Astrocyte of the spinal cord (primary cell): ENCODE results near the gene DNAH8.
A peak's percentile ranks its signal among the peaks of the same experiment; 100 is the strongest.

Experiments used
- DNase-seq: peaks from one replicate; pipeline ENCODE4 v3.0.0; 2011; ENCODE audit warnings: low read depth, low spot score
- H3K4me3 ChIP-seq: 2 replicates; pipeline ENCODE4 v1.5.1; 2011; ENCODE audit warnings: low read depth, mild to moderate bottlenecking, low read length, moderate library complexity
- CTCF ChIP-seq: IDR thresholded peaks from 2 replicates; pipeline ENCODE4 v1.5.1; 2012; ENCODE audit warnings: low read depth, mild to moderate bottlenecking, low read length, inconsistent platforms
- in situ Hi-C: cut with HindIII; loops from 2 replicates; pipeline ENCODE4 v1.10.0; 2017; ENCODE audit warnings: low sequenced_read_pairs

The DNAH8 gene

GRCh38 chr6:38776515-38776914 is 61.4 kb downstream of the DNAH8 start:
- no peak for TF ChIP-seq CTCF
- DNase-seq, result peak; percentile 29
- H3K4me3 ChIP-seq, result no peak overlapping the region
- in situ Hi-C loops, result no loop called here

DNA sequence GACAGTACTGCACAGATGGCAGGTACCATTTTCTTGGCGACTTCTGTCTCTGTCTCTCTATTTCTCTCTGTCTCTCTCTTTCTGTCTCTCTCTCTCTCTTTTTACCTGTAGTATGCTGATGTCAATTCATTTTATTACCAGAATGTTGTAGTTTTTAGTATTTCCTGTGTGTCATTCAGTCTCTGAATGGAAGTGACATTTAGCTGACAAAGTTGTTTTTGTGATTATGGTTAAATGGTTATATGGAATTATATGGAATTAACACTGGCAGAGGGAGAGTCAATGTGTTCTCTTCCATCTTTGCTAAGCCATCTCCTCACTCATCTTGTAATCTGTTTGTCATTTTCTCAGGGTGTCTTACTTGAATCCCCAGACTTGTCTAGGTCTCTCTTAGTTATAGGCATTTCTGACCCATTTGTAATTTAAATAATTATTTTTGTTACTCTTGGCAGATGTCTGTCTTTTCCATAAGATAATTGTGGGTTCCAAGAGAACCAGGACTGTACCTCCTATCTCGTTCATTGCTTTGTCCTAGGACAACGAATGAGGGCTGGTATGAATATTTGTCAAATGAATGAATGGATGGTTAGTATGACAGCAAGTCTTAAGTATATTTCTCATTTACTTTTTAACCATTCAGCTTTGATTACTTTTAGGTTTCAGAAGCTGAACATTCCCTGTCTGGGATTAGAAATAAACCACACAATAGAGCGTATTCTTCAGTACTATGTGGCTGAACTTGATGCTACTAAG is 64.4 kb downstream of the DNAH8 start:
- in situ Hi-C loops, result no loop called here
- H3K4me3 ChIP-seq, result no peak overlapping the region
- DNase-seq, result no peak
- no peak for TF ChIP-seq CTCF

DNA sequence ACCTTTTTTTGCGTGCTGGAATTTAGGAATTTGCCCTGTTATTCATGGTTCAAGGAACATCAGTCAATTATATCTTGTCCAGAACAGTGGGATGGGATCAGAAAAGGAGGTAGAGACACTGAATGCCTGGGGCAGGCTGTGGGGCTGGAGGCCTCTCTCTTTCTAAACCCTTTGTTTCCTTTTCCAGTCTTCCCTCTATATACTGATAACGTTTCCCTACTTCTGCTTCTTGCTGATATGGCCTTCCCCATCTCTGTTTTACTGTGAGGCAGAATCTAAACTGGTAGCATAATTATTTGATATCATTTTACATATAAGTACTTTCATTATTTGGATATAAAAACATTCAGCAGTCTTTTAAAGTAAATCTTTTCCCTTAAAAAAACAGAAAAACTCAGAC is 67.5 kb downstream of the DNAH8 start:
- H3K4me3 ChIP-seq, result no peak overlapping the region
- in situ Hi-C loops, result no loop called here
- TF ChIP-seq CTCF, result no peak
- no peak for DNase-seq

DNA sequence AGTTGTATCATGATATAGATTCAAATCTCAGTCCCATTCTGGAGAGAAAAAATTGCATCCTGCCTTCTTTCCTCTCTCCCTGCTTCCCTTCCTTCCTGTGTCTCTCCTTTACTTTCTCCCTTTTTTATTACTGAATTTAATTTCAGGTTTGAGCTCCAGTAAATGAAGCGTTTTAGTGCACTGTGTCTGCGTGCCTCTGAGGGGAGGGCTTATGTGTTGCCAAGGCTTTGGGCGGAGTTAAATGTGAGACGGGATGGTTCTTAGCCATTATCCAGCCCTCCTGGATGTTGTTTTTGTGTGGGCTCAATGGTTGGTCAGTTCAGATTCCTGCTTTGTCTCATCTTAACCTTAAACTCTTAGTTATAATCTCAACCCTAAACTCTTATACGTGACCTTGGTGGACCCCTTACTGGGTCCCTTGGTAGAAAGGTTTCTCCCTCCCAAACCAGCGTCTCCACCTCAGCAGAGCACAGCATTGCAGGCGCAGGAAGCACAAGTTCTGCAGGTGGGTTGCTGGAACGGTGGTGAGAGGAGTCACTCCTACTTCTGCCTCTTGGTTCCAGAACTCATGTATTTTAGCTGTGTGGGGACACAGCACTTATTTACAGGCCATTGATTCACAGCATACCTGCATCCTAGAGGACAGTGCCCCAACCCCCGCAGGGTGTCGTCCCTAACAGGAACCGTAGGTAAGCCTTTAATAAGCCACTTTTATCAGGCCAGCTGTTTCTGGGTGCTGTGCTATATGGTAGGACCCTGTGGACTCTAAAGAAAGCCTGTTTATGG is 68.5 kb downstream of the DNAH8 start:
- in situ Hi-C loops, result no loop called here
- no peak for DNase-seq
- TF ChIP-seq CTCF, result no peak

DNA sequence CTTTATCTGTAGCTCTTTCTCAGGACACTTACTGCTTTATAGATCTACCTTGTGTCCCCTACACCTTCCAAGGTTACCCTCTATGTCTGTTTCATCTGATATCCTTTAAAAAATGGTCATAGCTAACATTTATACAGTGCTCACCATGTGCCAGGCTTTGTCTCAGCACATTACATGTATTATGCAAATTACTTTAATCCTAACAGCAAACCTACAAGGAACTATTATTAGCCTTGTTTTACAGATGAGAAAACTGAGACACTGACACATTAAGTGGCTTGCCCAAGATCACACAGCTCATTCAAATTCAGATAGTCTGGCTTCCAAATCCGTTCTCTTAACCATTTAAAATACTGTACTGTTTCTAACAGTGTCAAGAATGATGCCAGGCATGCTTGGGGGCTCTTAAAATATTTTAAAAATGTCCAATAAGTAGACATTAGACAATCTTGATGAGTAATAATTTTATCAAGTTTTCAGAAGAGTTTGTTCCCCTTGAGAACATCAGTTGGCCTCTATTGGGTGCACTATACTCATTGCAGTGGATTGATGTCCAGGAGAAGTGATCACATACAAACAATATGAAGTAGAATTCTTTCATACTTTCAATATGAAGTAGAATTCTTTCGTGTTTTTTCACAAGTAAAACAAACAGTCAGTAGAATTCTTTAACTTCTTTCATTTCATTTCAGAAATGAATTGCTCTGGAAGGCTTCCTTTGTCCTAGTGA is 69.6 kb downstream of the DNAH8 start:
- TF ChIP-seq CTCF, result no peak
- no peak overlapping the region for H3K4me3 ChIP-seq
- peak; percentile 28 for DNase-seq
- in situ Hi-C loops, result no loop called here

More for the DNA sequence above, 68.5 kb downstream of the DNAH8 start:
- no peak overlapping the region for H3K4me3 ChIP-seq

- in situ Hi-C loops, result no loop called here
- no peak for DNase-seq
- no peak for TF ChIP-seq CTCF
- no peak overlapping the region for H3K4me3 ChIP-seq
Measured at GRCh38 chr6:38786486-38786885, 71.4 kb downstream of the DNAH8 start.
